KG1 (cell line): ENCODE data around the gene RILPL1.
"Not testable (repeated sequence)": the region's sequence is repeated elsewhere in the genome, so short reads cannot be mapped to it uniquely, and the experiment has no call there.

Experiments used
- DNase-seq: peaks from one replicate; lab custom pipeline; 2025; lab: John Stamatoyannopoulos, UW

Gene RILPL1

DNA sequence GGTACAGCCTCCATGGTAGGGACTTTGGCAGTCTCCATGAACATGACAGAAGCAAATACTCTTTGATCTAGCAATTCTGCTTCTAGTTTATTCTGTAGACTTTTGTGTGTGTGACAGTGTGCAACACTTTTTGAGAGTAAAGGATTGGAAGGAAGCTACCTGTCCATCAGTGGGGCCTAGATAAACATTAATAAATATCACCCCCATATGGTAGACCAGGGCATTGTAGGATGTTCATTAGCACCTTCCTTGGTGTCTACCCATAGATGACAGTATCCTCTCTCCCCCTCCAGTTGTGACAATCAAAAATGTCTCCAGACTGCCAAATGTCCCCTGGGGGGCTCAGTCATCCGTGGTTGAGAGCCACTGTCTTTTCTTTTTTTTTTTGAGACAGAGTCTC is 64.7 kb downstream of the RILPL1 start:
- no peak for DNase-seq

- no peak for DNase-seq
Observed at GRCh38 chr12:123465084-123465483, 68.4 kb downstream of the RILPL1 start.

- not testable (repeated sequence) for DNase-seq
Observed at GRCh38 chr12:123463174-123463573, 70.3 kb downstream of the RILPL1 start.

GRCh38 chr12:123457980-123458779 is 75.3 kb downstream of the RILPL1 start, which contains the start of gene SNRNP35:
Gene SNRNP35 (plus strand): TSS chr12:123458139. CDS start chr12:123465541, 7,402 bp downstream.
- peak; percentile 90 for DNase-seq

- no peak for DNase-seq
Observed at GRCh38 chr12:123453165-123453564, 80.4 kb downstream of the RILPL1 start.

DNA sequence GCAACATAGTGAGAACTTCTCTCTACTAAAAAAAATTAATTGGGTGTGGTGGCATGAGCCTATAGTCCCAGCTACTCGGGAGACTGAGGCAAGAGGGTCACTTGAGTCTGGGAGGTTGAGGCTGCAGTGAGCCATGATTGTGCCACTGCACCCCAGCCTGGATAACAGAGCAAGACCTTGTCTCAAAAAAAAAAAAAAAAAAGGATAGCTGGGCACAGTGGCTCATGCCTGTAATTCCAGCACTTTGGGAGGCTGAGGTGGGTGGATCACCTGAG is 81.3 kb downstream of the RILPL1 start:
- DNase-seq = not testable (repeated sequence)

DNA sequence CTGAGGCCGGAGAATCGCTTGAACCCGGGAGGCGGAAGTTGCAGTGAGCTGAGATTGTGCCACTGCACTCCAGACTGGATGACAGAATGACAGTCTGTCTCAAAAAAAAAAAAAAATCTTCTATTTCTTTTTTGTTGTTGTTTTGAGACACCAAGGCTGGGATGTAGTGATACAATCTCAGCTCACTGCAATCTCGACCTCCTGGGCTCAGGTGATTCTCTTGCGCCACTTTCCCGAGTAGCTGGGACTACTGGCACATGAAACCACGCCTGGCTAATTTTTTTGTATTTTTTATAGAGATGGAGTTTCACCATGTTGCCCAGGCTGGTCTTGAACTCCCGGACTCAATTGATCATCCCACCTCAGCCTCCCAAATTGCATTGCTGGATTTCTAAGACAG is 82.9 kb downstream of the RILPL1 start:
- DNase-seq = no peak

- DNase-seq = no peak
Observed at GRCh38 chr12:123449856-123450255, 83.7 kb downstream of the RILPL1 start.

DNA sequence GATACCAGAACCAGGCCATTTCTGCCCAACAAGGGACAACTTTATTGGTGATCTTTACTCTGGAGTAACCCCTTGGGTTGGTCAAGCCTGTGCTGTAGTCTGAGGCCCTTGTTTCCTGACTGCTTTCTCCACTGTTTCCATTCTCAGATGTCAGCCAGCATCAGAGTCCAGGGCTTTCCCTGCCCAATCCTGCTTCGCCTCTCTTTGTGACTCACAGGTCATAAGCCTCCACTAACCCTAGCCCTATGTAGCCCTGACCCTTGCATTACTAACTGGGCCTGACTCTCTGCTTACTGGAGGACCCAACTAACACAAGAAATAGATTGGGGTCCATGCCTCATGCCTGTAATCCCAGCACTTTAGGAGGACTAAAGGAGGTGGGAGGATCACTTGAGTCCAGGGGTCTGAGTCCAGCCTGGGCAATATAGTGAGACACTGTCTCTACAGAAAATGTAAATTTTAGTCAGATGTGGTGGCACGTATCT is 84.2 kb downstream of the RILPL1 start:
- DNase-seq = no peak

- no peak for DNase-seq
Observed at GRCh38 chr12:123446333-123446713, 87.2 kb downstream of the RILPL1 start.

- no peak for DNase-seq
Observed at GRCh38 chr12:123445388-123446332, 87.9 kb downstream of the RILPL1 start.

DNA sequence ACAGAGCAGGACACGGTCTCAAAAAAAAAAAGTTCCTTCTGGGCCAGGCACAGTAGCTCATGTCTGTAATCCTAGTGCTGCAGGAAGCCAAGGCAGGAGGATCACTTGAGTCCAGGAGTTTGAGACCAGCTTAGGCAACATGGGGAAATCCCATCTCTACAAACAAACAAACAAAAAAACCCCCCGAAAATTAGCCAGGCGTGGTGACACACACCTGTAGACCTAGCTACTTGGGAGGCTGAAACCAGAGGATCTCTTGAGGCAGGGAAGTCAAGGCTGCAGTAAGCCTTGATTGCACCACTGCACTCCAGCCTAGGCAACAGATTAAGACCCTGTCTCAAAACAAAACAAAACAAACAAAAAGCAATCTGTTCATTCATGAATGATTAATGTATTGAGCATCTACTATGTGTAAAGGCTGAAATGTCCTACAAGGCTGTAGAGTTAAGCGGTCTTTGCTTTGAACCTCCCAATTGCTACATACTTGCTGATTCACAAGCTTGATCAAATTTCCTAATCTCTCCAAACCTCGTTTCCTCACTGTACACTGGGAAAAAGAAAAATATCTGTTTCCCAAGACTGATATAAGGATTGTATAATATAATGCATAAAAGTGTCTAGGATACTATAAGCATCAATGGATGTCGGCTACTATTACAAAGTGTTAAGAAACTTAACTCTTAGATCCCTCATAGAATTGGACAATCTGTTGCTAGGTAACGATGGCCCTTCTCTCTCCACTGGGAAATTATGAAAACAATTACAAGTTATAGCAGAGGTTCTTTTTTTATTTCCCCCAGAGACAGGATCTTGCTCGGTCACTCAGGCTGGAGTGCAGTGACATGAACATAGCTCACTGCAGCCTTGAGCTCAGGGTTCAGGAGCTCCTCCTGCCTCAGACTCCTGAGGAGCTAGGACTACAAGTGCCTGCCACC is 89.2 kb downstream of the RILPL1 start:
- DNase-seq = no peak

DNA sequence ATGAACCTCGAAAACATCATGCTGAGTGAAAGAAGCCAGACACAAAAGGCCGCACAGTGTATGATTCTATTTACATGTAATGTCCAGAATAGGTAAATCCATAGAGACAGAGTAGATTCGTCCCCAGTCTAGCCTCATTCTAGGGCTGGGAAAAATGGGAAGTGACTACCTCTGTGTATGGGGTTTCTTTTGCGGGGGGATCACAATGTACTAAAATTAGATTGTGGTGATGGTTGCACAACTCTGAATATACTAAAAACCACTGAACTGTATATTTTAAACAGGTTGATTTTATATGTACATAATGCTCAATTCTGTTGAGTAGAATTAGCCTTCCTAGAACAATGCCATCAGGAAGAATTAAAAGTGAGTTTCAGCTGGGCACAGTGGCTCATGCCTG is 90.7 kb downstream of the RILPL1 start:
- no peak for DNase-seq

DNA sequence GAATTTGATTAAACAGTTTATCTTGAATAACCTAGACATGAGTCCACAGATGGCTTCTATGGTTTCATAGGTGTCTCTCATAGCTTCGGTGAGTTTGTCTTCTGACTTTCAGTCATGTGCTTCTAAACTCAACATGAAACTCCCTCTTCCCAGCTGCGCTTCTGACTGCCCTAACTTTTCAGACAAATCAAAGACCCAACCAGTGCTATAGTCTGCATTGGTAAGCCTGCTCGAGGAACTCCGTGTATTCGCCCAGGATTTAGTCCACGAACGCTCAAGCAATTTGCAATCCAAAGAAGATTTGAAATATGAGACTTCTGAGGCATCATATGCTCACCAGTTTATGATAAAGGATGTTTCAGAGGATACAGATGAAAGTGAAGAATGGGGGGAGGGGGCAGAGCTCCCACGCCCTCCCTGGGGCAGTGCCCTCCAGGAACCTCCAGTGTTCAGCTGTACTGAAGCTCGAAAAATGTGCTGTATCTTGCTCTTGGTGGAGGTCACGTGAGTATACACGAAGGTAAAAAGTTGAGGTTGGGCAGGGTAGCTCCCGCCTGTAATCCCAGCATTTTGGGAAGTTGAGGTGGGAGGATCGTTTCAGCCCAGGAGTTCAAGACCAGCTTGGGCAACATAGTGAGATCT is 91.9 kb downstream of the RILPL1 start:
- no peak for DNase-seq

DNA sequence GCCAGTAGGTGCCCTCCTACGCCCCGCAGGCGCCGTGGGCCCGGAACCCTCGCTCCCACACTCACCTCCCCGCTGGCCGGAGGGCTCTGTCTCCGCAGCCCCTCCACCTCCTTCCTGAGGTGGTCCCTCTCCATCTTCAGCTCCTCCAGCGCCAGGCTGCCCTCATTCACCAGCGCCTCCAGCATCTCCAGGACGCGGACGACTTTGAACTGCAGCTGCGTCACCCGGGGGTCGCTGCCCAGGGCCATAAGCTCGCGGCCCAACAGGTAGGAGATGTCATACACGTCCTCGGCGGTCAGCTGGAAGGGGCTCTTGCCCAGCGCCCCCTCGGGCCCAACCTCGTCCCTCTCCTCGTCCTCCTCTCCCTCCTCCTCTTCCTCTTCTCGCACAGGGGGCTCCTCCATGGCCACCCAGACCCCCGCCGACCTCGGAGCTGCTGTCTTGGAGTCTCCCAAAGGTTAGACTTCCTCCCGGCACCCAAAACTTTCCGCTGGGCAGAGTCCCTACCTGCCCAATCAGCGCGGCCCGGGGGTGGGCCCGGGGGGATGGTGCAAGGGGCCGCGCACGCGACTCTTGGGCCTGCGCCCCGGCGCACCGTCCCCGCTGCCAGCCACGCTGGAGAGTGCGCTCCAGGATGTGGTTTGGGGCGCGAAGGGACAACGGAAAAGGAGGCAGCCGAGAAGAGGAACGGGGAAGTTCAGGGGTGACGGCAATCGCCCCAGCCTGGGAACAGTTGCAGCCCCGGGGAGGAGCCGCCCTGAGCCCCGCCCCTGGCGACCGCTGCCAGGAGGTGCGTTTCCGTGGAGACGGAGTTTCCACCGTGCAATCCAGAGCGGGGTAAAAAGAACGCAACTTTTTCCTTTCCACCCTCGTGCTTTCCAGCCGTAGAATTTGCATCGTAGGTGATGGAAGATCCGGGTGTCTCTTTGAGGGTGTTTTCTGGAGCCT is 97.2 kb downstream of the RILPL1 start, which contains the start of gene RILPL2:
RILPL2 (minus strand) TSS at position 668 of the 948 bp plus-strand sequence; CDS start at position 404, 264 bp downstream.
- peak; percentile 82 for DNase-seq

GRCh38 chr12:123435636-123436016 is 97.9 kb downstream of the RILPL1 start:
- no peak for DNase-seq

DNA sequence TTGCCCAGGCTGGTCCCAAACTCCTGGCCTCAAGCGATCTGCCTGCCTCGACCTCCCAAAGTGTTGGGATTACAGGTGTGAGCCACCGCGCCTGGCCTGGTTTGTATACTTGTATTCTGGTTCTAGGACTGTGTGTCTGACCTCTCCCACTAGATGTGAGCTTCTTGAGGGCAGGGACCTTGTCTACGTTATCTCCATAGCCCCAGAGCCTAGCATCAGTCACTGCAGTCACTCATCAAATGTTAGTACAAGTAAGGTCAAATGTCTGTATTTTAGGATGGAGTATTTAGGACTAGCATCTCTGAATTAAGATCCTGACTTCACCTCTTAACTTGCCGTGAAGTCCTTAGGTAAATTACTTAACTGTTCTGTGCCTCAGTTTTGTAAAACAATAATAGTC is 99.9 kb downstream of the RILPL1 start:
- no peak for DNase-seq

DNA sequence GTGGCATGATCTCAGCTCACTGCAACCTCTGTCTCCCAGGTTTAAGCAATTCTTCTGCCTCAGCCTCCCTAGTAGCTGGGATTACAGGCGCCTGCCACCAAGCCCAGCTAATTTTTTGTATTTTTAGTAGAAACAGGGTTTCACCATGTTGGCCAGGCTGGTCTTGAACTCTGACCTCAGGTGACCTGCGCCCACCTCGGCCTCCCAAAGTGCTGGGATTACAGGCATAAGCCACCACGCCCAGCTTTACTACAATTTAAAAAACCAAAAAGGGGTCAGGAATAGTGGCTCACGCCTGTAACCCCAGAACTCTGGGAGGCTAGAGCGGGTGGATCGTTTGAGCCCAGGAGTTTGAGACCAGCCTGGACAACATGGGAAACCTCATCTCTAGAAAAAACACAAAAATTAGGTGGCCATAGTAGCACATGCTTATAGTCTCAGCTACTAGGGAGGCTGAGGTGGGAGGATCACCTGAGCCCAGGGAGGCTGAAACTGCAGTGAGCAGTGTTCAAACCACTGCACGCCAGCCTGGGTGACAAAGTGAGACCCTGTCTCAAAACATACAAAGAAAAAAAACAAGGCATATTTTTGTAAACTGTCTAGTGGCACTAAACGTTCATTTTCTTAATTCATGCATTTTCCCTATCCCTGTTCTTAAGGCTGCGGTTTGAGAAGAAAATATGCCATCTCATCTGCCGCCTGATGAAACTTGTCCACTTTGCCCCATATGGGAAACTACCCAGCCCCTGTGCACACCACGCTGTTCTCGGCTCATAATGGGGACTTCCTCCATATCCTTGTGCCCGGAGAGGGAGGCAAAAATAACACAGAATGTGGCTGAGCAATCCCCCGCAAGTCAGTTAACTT is 101.3 kb downstream of the RILPL1 start:
- not testable (repeated sequence) for DNase-seq

DNA sequence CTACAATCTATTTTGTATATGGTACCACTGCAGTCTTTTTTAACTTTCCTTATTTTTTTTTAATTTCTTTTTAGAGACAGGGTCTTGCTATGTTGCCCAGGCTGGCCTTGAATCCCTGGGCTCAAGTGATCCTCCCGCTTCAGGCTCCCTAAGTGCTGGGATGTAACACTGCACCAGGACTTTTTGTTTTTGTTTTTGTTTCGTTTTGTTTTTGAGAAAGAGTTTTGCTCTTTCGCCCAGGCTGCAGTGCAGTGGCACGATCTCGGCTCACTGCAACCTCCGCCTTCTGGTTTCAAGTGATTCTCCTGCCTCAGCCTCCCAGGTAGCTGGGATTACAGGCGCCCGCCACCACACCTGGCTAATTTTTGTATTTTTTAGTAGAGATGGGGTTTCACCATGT is 104.4 kb downstream of the RILPL1 start:
- not testable (repeated sequence) for DNase-seq
